ENCODE data around the gene PLP1. TPM values are rescaled to one million over a fixed set of nuclear protein-coding genes. Genes with fewer than 3 reads are reported as not detected.

The PLP1 gene
- total RNA-seq, 1 donor from 2014 or later, result 9.6 TPM

GRCh38 chrX:103828529-103828928 lies 51.9 kb downstream of the PLP1 start:
- peaks cover 4% of the 10 kb centered on the region for H3K27me3 Mint-ChIP-seq (ENCODE audit: unreplicated experiment)
- H3K4me3 Mint-ChIP-seq (ENCODE audit: unreplicated experiment), result no peak overlapping the region
- TF ChIP-seq CTCF (IDR thresholded peaks at IDR 0.05; ENCODE audit: unreplicated experiment), result no peak
- no peaks in the 10 kb centered on the region for H3K9me3 Mint-ChIP-seq (ENCODE audit: unreplicated experiment)
- DNase-seq (ENCODE audit: low spot score), result no peak
- H3K36me3 Mint-ChIP-seq (ENCODE audit: low read depth, unreplicated experiment), result peaks cover 4% of the 10 kb centered on the region
- H3K4me1 Mint-ChIP-seq (ENCODE audit: unreplicated experiment), result peaks cover 5% of the 10 kb centered on the region
- no peak overlapping the region for H3K27ac Mint-ChIP-seq (ENCODE audit: unreplicated experiment)

GRCh38 chrX:103830848-103831247 lies 54.2 kb downstream of the PLP1 start:
- no peak for DNase-seq (ENCODE audit: low spot score)
- peaks cover 5% of the 10 kb centered on the region for H3K4me1 Mint-ChIP-seq (ENCODE audit: unreplicated experiment)
- no peaks in the 10 kb centered on the region for H3K9me3 Mint-ChIP-seq (ENCODE audit: unreplicated experiment)
- H3K36me3 Mint-ChIP-seq (ENCODE audit: low read depth, unreplicated experiment), result peaks cover 4% of the 10 kb centered on the region
- H3K4me3 Mint-ChIP-seq (ENCODE audit: unreplicated experiment), result peak overlapping the region; percentile 40
- peaks cover 4% of the 10 kb centered on the region for H3K27me3 Mint-ChIP-seq (ENCODE audit: unreplicated experiment)
- TF ChIP-seq CTCF (IDR thresholded peaks at IDR 0.05; ENCODE audit: unreplicated experiment), result no peak
- H3K27ac Mint-ChIP-seq (ENCODE audit: unreplicated experiment), result no peak overlapping the region

GRCh38 chrX:103831342-103831802 lies 54.7 kb downstream of the PLP1 start:
- Mint-ChIP-seq H3K4me1 (ENCODE audit: unreplicated experiment) (peaks cover 5% of the 10 kb centered on the region), H3K27me3 (ENCODE audit: unreplicated experiment) (peaks cover 4% of the 10 kb centered on the region), H3K4me3 (ENCODE audit: unreplicated experiment) (peak overlapping the region; percentile 81), H3K36me3 (ENCODE audit: low read depth, unreplicated experiment) (peaks cover 4% of the 10 kb centered on the region), H3K27ac (ENCODE audit: unreplicated experiment) (no peak overlapping the region), H3K9me3 (ENCODE audit: unreplicated experiment) (no peaks in the 10 kb centered on the region)
- no peak for TF ChIP-seq CTCF (IDR thresholded peaks at IDR 0.05; ENCODE audit: unreplicated experiment)
- DNase-seq (ENCODE audit: low spot score), result peak; percentile 51

GRCh38 chrX:103831803-103832544 lies 55.3 kb downstream of the PLP1 start, which contains the start of gene RAB9B:
Gene RAB9B (minus strand): TSS chrX:103832257. CDS start chrX:103825784, 6,473 bp downstream.
- peak within 1 kb of the TSS; percentile 87 for H3K4me3 Mint-ChIP-seq (ENCODE audit: unreplicated experiment)
- no peaks in the 10 kb centered on the region for H3K9me3 Mint-ChIP-seq (ENCODE audit: unreplicated experiment)
- H3K36me3 Mint-ChIP-seq (ENCODE audit: low read depth, unreplicated experiment), result peaks cover 4% of the 10 kb centered on the region
- H3K4me1 Mint-ChIP-seq (ENCODE audit: unreplicated experiment), result peaks cover 5% of the 10 kb centered on the region
- TF ChIP-seq CTCF (IDR thresholded peaks at IDR 0.05; ENCODE audit: unreplicated experiment), result no peak
- peaks cover 4% of the 10 kb centered on the region for H3K27me3 Mint-ChIP-seq (ENCODE audit: unreplicated experiment)
- DNase-seq (ENCODE audit: low spot score), result peak; percentile 32
- peak within 1 kb of the TSS; percentile 53 for H3K27ac Mint-ChIP-seq (ENCODE audit: unreplicated experiment)

- no peak for TF ChIP-seq CTCF (IDR thresholded peaks at IDR 0.05; ENCODE audit: unreplicated experiment)
Observed at GRCh38 chrX:103839404-103839803, 62.8 kb downstream of the PLP1 start.

More at GRCh38 chrX:103839404-103839803, 62.8 kb downstream of the PLP1 start:
- no peak for DNase-seq (ENCODE audit: low spot score)
- Mint-ChIP-seq H3K27ac (ENCODE audit: unreplicated experiment) (no peak overlapping the region), H3K4me3 (ENCODE audit: unreplicated experiment) (no peak overlapping the region), H3K27me3 (ENCODE audit: unreplicated experiment) (no peaks in the 10 kb centered on the region), H3K36me3 (ENCODE audit: low read depth, unreplicated experiment) (no peaks in the 10 kb centered on the region), H3K4me1 (ENCODE audit: unreplicated experiment) (no peaks in the 10 kb centered on the region), H3K9me3 (ENCODE audit: unreplicated experiment) (no peaks in the 10 kb centered on the region)

Measured in endothelial cell (in vitro differentiated cells).